G401.6 (cell line): Measurements from ENCODE around the gene SLC25A51.
"Not testable (repeated sequence)": the region's sequence is repeated elsewhere in the genome, so short reads cannot be mapped to it uniquely, and the experiment has no call there.

Experiments
- FAIRE-seq: peaks from 2 replicates; lab custom pipeline; 2012; peaks lifted over from hg19 to GRCh38; lab: Jason Lieb, UNC

SLC25A51 gene

GRCh38 chr9:37919246-37919955 lies 15.5 kb upstream of the SLC25A51 start:
- FAIRE-seq, result no peak

DNA sequence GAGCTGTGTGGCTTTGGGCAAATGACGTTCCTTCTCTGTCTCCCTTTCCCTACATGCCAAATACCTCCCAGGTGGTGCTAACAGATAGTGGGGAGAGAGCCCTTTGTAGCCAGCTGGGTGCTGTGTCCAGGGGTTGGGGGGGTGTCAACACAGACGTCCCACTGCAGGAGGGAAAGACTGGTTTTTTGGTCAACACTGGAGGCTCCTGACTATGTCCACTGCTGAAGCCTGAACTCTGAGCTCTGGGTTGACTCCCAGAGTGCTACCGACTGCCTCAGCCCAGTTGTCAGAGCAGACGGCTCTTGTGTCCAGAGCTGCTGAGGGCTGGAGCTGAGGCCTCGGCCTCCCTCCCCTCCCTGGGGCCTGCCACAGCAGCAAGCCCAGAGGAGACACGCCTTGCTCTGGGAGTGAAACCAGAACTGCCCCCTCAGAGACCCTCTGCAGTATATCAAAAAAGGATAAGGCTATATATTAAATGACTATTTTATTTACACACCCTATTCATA lies 14.8 kb upstream of the SLC25A51 start:
- no peak for FAIRE-seq

- no peak for FAIRE-seq
These were observed 14.1 kb upstream of the SLC25A51 start for GRCh38 chr9:37917801-37918664.

DNA sequence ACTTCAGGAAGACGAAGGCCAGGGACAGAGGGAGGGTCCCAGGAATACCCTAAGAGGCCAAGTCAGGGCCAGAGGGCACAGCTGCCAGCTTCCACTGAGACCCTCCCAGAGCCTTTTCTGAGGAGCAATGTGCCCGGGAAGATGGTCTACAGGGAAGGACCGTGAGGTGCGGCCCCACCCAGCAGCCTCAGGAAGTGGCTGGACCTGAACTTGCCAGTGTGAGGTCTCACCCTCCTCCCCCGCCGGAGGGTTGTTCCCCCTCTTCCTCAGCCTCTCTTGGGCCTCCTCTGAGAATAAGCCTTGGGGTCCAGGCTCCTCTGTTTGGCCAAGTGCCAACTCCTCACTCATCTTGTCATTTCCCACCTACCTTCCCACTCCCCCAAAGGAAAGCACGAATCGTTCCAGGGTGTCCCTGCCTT lies 13.4 kb upstream of the SLC25A51 start:
- no peak for FAIRE-seq

DNA sequence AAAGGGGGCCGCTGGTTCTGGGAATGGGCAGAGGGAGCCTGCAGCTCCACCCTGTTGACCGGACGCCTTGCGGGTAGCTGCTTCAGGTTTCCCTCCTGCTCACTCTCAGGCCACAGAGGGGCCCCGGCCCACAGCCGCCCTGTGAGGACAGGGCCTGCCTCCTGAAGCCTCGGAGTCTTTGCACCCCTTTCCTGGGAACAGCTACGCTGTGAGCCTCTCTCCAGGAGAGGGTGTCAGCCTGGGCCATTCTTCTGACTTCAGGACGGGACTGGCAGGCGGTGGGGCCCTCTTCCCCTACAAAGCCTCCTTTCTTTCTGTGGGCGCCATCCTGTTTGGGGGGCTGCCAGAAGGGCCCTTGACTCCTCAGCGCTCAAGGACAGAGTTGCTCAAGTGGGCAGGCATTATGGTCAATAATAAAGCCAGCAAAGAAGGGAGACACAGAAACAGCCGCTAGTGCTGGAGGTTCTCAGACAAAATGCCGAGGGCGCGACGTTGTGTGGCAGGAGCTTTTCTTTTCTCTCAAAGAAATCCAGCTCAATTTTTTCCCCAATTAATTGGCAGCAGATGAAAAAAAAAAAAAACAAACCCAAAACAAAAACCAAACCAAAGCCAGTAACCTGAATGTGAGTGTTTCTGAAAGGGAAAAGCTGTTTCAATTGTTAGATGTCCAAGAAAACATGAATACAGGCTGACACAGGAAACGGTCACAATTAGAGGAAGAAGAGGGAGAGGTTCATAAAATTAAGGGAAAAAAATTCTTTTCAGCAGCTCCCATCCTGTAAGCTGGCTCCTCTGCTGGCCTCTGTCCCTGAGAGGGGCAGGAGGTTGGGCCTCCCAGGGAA lies 12.8 kb upstream of the SLC25A51 start:
- no peak for FAIRE-seq

GRCh38 chr9:37915911-37916470 lies 12.1 kb upstream of the SLC25A51 start:
- FAIRE-seq, result no peak

GRCh38 chr9:37914701-37915358 lies 10.9 kb upstream of the SLC25A51 start:
- no peak for FAIRE-seq

DNA sequence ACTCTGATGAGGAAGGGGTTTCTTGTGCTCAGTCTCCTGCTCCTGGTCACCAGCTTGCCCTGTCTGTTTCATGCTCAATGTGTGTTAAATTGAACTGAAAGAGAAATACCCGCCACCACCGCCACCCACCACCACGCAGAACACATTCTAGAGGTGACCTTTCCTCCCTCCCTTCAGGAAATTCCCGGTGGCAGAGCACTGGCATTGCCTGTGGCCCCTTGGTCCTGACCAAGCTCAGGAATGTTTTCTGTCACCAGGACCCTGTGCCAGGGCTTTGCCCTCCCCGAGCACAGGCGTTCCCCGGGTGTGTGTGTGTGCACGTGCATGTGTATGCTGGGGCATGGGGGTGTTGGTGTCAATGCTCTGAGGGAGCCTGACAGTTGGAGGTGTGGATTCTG lies 10.2 kb upstream of the SLC25A51 start:
- FAIRE-seq, result no peak

DNA sequence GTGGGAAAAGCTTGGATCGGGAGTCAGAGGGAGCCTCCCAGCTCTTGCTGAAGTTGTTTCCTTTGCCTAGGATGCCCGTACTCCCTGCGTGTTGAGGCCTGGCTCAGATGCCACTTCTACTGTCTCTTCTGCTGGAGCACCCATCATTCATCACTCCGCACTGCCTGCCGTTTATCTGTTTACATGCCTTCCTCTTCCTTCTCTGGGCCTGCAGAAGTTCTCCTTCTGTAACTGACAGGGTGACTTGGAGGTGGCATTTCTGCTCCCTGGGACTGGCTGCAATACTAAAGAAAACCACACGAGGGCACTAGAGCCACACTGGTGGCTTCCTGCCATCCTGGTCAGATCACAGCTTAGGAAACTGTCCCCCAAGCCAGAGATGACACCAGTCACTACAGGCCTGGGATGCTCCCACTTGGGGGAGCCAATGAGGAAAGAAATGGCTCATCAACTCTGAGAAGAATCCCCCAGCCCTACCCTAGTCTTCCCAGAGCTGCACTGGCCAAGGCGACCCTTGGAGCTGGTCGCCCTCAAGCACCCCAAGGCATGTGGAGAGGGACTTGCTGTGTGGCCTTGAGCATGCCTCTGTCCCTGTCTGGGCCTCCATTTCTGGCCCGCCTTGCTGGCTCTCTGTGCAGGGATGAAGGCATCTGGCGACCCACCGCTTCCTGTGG lies 9.7 kb upstream of the SLC25A51 start:
- peak; percentile 31 for FAIRE-seq

- FAIRE-seq, result no peak
These were observed 7.3 kb upstream of the SLC25A51 start for GRCh38 chr9:37911271-37911681.

- FAIRE-seq, result no peak
These were observed 6.3 kb upstream of the SLC25A51 start for GRCh38 chr9:37910271-37910670.

DNA sequence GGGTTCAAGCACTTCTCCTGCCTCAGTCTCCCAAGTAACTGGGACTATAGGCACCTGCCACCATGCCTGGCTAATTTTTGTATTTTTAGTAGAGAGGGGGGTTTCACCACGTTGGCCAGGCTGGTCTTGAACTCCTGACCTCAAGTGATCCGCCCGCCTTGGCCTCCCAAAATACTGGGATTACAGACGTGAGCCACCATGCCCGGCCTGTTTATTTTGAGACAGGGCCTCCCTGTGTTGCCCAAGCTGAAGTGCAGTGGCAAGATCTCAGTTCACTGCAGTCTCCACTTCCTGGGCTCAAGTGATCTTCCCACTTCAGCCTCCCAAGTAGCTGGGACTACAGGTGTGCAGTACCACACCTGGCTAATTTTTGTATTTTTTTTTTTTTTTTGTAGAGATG lies 5.9 kb upstream of the SLC25A51 start:
- FAIRE-seq, result not testable (repeated sequence)

DNA sequence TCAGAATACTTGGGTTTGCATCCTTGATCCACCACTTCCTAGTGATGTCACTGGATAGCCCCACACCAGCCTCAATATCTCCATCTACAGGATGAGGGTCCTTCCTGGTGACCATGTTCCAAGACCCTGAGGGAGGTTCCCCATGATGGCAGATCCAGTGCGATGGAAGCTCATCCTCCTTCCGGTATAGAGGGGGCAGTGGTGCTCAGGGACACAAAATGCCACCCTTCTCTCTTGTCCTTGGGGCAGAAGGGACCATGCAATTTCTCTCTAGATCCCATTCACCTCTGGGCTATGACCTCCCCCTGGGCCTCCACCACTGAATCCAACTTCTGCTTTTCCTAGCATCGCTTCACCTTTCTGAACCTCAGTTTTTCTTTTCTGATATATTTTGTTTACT lies 5.4 kb upstream of the SLC25A51 start:
- no peak for FAIRE-seq

DNA sequence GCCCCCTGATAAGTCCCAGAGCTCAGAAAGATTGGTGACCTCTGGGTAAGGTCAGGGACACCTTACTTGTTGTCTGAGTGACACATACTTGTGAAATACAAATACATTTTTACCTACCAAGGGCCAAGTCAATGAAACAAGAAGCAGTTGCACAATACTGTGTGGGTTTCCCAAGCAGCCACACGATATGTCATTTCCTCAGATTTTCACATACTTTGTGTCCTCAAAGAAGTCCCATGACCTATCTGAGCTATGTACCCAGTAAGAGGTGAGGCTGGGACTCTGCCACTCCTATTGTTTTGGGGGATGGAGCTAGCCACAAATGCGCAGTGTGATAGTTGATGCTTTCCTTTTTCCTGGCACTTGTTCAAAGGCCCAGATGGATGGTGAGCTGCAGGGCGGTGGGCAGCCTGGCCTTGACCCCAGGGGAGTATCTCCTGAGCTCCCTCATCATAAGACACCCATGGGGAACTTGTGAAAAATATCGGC lies 4.8 kb upstream of the SLC25A51 start:
- no peak for FAIRE-seq

DNA sequence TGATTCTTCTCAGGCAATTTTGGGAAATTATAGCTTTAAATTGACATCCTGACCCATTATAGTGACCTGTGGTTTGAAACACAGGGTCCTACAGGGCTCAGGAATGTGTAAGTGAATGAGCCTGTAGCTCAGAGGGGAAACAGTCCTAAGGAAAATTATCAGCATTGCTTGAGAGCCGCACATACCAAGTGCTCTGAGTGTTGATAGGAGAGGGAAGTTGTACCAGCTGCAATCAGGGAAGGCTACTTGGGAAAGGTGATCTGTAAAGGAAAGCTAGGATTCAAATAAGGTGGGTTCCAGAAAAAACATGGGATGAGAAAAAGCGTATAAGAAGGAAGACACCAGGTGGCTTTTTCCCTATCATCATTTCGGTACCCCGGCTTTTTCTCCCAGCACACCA lies 4.4 kb upstream of the SLC25A51 start:
- no peak for FAIRE-seq

DNA sequence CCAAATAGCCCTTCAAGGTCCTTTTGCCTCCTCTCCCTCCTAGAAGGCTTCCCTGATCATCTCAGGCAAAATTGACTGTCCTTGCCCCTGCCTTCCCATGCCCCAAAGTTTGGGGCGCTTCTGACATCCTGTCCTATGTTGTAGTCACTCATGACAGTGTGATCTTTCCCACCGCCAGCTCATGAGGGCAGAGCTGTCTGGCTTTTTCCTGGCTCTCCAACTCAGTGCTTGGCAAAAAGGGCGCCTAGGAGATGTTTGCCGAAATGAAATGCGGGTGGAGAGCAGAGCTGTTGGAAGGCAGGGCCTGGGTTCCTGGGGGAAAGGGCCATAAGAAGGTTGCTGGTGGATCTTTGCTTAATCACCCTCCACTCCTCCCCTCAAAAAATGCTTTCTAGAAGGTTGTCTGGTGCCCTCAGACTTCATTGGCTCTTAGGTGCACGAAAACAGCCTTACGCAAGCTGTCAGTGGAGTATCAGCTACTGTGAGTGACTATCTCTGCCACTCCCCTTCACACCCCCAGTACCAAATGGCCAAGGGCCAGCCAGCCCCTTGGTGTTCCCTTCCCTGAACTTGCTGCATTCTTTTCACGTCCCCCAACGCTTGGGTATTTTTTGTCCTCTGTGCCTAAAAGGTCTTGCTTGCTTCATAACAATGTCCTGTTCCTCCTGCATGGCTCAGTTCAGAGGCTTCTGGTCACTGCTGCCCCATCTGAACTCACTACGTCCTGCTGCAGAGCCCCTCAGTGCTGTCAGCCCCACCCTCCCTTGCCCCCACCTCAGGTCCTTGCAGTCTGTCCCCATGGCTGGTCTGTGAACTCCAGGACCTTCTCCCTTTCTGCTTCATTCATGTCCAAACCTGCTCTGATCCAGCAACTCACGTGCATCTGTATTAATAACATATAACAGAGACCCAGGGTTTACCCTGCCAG lies 2.6 kb upstream of the SLC25A51 start:
- no peak for FAIRE-seq

DNA sequence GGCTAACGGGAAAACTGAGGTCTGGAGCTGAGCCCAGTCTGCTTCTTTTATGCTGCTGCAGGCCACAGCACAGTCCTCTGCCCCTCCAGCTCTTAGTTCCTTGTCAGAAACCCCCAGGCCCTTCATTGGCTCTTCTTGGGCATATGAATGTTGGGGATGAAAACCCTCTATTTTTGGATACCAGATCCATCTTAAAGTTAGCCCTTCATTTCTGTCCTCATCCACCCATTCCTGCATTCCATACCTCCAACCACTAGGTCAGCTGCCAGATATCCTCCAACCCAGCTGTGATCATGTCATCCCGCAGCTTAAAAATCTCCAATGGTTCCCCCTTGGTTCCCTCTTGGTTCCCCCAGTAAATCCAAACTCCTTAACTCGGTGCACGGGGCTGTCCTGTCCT lies 1.8 kb upstream of the SLC25A51 start:
- no peak for FAIRE-seq

DNA sequence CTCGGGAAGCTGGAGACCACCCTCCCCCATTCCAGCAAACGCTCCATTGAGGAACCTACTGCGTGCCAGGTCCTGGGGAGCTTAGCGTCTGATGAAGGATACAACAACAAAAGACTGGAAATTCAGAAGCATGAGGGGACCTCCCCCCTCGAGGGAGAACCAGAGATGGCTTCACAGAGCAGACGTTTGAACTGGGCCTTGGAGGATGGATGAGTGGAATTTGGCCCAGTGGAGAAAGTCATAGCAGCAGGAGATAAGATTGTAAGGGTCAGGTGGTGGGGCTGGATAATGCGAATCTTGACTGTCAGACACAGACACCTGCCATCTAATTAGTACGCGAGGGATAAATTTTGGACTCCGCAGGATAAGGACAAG lies 1.2 kb upstream of the SLC25A51 start:
- no peak for FAIRE-seq

DNA sequence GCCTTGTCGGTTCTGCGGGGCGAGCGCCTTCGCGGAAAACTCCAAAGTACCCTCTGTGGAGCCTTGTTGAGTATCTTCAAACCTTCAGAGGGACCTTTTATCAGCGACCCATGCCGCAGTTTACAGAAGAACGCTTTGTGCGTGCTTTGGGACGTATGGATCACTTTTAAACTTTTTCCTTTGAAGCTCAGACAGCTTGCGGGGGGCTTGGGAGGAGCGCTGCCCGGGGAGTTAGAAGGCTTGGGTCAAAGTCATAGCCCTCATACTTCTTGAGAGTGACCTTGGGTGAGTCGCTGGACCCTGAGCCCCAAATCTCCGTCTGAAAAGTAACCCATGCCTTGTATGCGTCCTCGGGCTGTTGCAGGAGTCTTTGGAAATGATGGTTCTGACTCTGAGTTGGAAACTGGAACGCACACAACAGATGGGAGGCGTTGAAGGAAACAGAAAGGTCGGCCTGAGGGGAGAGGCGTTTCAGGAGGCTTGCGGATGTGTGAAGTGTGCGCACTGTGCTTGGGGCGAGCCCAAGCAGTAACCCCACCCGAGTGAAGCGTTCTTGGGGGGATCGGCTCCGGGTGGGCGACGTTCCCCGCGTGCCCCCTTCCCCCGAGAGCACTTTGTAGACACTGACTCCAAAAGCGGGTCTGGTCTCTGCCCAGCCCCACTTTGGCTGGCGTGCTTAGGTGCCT lies 661 bp upstream of the SLC25A51 start:
- FAIRE-seq, result no peak
